HEK293T (cell line): ENCODE measurements around the gene CHCT1.

Experiments
- CTCF ChIA-PET: fragments of 350-600 bp; formaldehyde crosslinking; extraction: SDS; loops from one replicate; lab custom pipeline; 2021; ENCODE audit warnings: antibody characterized with exemption, inconsistent platforms; lab: Yijun Ruan, JAX
- POLR2A ChIA-PET: fragments of 350-600 bp; formaldehyde crosslinking; extraction: SDS; loops from one replicate; lab custom pipeline; 2020; ENCODE audit warnings: antibody characterized with exemption, inconsistent platforms; lab: Yijun Ruan, JAX
- DNase-seq: peaks from one replicate; pipeline ENCODE4 v3.0.0; 2012; ENCODE audit warnings: mixed read lengths; ENCODE audit errors: extremely low spot score
- ARNT ChIP-seq: fragments of 450-650 bp; IDR thresholded peaks from 2 replicates; pipeline ENCODE4 v1.6.1; 2017; ENCODE audit warnings: mild to moderate bottlenecking
- BHLHE40 ChIP-seq: fragments of 450-650 bp; IDR thresholded peaks from 2 replicates; pipeline ENCODE4 v1.6.1; 2016; ENCODE audit warnings: mild to moderate bottlenecking, moderate library complexity, borderline replicate concordance
- CTBP1 ChIP-seq: fragments of 450-650 bp; IDR thresholded peaks from 2 replicates; pipeline ENCODE4 v1.6.1; 2016; ENCODE audit warnings: borderline replicate concordance
- ELF4 ChIP-seq: fragments of 450-650 bp; IDR thresholded peaks from 2 replicates; pipeline ENCODE4 v1.6.1; 2017; ENCODE audit warnings: antibody characterized with exemption
- FOXA1 ChIP-seq: fragments of 450-650 bp; IDR thresholded peaks from 2 replicates; pipeline ENCODE4 v1.6.1; 2016; ENCODE audit warnings: mild to moderate bottlenecking
- FOXK2 ChIP-seq: fragments of 450-650 bp; IDR thresholded peaks from 2 replicates; pipeline ENCODE4 v1.6.1; 2016; ENCODE audit warnings: mild to moderate bottlenecking
- FOXM1 ChIP-seq: fragments of 450-650 bp; IDR thresholded peaks from 2 replicates; pipeline ENCODE4 v1.6.1; 2017; ENCODE audit warnings: mild to moderate bottlenecking, borderline replicate concordance
- HDGF ChIP-seq: fragments of 450-650 bp; IDR thresholded peaks from 2 replicates; pipeline ENCODE4 v1.6.1; 2017; ENCODE audit warnings: antibody characterized with exemption, borderline replicate concordance
- L3MBTL2 ChIP-seq: fragments of 450-650 bp; conservative IDR thresholded peaks from 2 replicates; pipeline ENCODE4 v1.6.1; 2016; ENCODE audit warnings: mild to moderate bottlenecking
- LEF1 ChIP-seq: fragments of 450-650 bp; IDR thresholded peaks from 2 replicates; pipeline ENCODE4 v1.6.1; 2017; ENCODE audit warnings: mild to moderate bottlenecking, borderline replicate concordance
- NFRKB ChIP-seq: fragments of 450-650 bp; IDR thresholded peaks from 2 replicates; pipeline ENCODE4 v1.6.1; 2016; ENCODE audit warnings: mild to moderate bottlenecking, moderate library complexity
- PKNOX1 ChIP-seq: fragments of 450-650 bp; IDR thresholded peaks from 2 replicates; pipeline ENCODE4 v1.6.1; 2016
- SP1 ChIP-seq: fragments of 450-650 bp; IDR thresholded peaks from 2 replicates; pipeline ENCODE4 v1.6.1; 2017
- SUZ12 ChIP-seq: fragments of 450-650 bp; IDR thresholded peaks from 2 replicates; pipeline ENCODE4 v1.6.1; 2016; ENCODE audit warnings: mild to moderate bottlenecking
- TARDBP ChIP-seq: fragments of 450-650 bp; IDR thresholded peaks from 2 replicates; pipeline ENCODE4 v1.6.1; 2016
- ZNF384 ChIP-seq: fragments of 450-650 bp; IDR thresholded peaks from 2 replicates; pipeline ENCODE4 v1.6.1; 2016

The CHCT1 gene

GRCh38 chr17:60398227-60398959, 23.9 kb upstream of the CHCT1 start:
- no peak for TF ChIP-seq FOXK2
- no peak for TF ChIP-seq ARNT
- no peak for TF ChIP-seq BHLHE40
- no peak for TF ChIP-seq NFRKB
- no peak for TF ChIP-seq SP1
- no peak for TF ChIP-seq PKNOX1
- no peak for TF ChIP-seq ELF4
- TF ChIP-seq ZNF384 = no peak
- no peak for TF ChIP-seq FOXM1
- no peak for TF ChIP-seq FOXA1
- no peak for TF ChIP-seq L3MBTL2
- no peak for TF ChIP-seq LEF1
- no peak for TF ChIP-seq CTBP1
- TF ChIP-seq HDGF = no peak
- POLR2A ChIA-PET = interaction anchor here (0.8 kb wide), 1 partner anchor 8 kb away, joined by 3 read pairs; no protein-coding TSS in a partner anchor
- DNase-seq = no peak
- CTCF ChIA-PET = no interaction called here

- TF ChIP-seq CTBP1 (no peak), FOXK2 (no peak), ELF4 (no peak), SUZ12 (no peak), PKNOX1 (no peak), HDGF (no peak), TARDBP (no peak), L3MBTL2 (no peak)
- POLR2A ChIA-PET = no interaction called here
- DNase-seq = no peak
- CTCF ChIA-PET = no interaction called here
Observed at GRCh38 chr17:60401819-60402218, 20.5 kb upstream of the CHCT1 start.

GRCh38 chr17:60403523-60403810, 18.8 kb upstream of the CHCT1 start:
- ChIA-PET CTCF (no interaction called here), POLR2A (no interaction called here)
- no peak for DNase-seq
- TF ChIP-seq ARNT (no peak), FOXA1 (no peak), HDGF (no peak), ZNF384 (no peak), TARDBP (no peak), ELF4 (no peak), NFRKB (no peak), FOXM1 (no peak), L3MBTL2 (no peak)

- no peak for DNase-seq
- TF ChIP-seq SP1 (no peak), NFRKB (no peak), ARNT (no peak), PKNOX1 (no peak), SUZ12 (no peak), FOXA1 (no peak), ELF4 (no peak), L3MBTL2 (no peak), LEF1 (no peak), ZNF384 (no peak), TARDBP (no peak), HDGF (no peak), CTBP1 (no peak), FOXK2 (no peak), BHLHE40 (no peak), FOXM1 (no peak)
- POLR2A ChIA-PET = interaction anchor here (0.8 kb wide), 1 partner anchor 12 kb away, joined by 4 read pairs; the partner anchor contains the start of gene USP32
- CTCF ChIA-PET = interaction anchor here (0.7 kb wide), 1 partner anchor 198 kb away, joined by 3 read pairs; no protein-coding TSS in a partner anchor
Observed at GRCh38 chr17:60403962-60404361, 18.3 kb upstream of the CHCT1 start.

GRCh38 chr17:60406887-60407286, 15.4 kb upstream of the CHCT1 start:
- DNase-seq = no peak
- TF ChIP-seq LEF1 (no peak), ARNT (no peak), PKNOX1 (no peak), TARDBP (no peak), HDGF (no peak), SP1 (no peak), L3MBTL2 (no peak), ZNF384 (no peak), CTBP1 (no peak), BHLHE40 (no peak)
- ChIA-PET CTCF (no interaction called here), POLR2A (interaction anchor here (0.9 to 1.9 kb wide), 2 partner anchors 9 to 15 kb away, joined by 3 to 9 read pairs; partner anchors contain the start of gene USP32)
